HG02798 (cell line): ENCODE measurements around the gene TXN2.
"Not testable (repeated sequence)": the region's sequence is repeated elsewhere in the genome, so short reads cannot be mapped to it uniquely, and the experiment has no call there.

Experiments used
- ATAC-seq: cut with Tn5 transposase; IDR thresholded peaks from one replicate; pipeline ENCODE4 v1.9.1; 2021; ENCODE audit warnings: mild to moderate bottlenecking; ENCODE audit not compliant: unreplicated experiment, poor library complexity

Gene TXN2

GRCh38 chr22:36433318-36434231 lies 47.9 kb downstream of the TXN2 start:
- ATAC-seq = no peak

DNA sequence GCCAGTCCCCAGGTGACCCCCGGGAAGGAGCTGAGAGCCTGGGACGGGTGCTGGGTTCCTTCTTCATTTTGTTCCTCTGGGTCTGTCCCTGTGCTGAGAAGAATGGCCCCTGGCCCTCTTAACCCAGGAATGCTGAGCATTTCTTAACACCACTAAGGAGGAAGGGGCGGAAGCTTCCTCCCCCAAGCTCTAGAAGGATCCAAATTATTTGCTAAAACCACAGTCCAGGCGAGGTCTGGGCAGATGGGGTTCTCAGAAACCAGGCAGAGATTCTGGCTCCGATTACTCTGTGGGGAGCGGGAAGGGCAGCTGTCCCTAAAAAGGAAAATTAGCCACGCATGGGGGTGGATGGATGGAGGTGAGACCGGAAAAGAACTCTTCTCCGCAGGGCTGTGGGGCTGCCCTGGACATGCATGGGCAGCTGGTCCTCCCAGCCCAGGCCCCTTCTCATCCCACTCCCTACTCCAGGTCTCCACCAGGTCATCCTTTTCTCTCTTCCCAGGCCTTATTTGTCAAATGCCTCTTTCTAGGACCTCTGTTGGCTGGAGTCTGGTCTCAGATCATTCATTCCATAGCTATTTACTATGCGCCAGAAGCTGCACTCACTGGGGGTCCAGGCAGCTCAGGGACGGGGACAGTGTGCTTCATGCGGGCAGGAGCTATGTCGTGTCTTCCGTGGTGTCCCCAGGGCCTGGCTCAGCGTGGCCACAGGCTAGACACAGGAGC lies 48.7 kb downstream of the TXN2 start:
- ATAC-seq = no peak

- ATAC-seq = no peak
Measured at GRCh38 chr22:36431977-36432376, 49.5 kb downstream of the TXN2 start.

GRCh38 chr22:36430863-36431262 lies 50.6 kb downstream of the TXN2 start:
- no peak for ATAC-seq

DNA sequence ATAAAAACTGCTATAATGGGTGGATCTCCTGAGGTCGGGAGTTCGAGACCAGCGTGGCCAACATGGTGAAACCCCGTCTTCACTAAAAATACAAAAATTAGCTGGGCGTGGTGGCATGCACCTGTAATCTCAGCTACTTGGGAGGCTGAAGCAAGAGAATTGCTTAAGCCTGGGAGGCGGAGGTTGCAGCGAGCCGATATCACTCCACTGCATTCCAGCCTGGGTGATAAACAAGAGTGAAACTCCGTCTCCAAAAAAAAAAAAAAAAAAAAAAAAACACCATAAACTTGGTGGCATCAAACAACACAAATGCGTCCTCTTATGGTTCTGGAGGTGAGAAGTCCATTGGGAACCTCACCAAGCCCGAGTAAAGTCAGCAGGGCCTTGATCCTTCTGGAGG lies 53.5 kb downstream of the TXN2 start:
- not testable (repeated sequence) for ATAC-seq

GRCh38 chr22:36425977-36426523 lies 55.4 kb downstream of the TXN2 start:
- no peak for ATAC-seq

DNA sequence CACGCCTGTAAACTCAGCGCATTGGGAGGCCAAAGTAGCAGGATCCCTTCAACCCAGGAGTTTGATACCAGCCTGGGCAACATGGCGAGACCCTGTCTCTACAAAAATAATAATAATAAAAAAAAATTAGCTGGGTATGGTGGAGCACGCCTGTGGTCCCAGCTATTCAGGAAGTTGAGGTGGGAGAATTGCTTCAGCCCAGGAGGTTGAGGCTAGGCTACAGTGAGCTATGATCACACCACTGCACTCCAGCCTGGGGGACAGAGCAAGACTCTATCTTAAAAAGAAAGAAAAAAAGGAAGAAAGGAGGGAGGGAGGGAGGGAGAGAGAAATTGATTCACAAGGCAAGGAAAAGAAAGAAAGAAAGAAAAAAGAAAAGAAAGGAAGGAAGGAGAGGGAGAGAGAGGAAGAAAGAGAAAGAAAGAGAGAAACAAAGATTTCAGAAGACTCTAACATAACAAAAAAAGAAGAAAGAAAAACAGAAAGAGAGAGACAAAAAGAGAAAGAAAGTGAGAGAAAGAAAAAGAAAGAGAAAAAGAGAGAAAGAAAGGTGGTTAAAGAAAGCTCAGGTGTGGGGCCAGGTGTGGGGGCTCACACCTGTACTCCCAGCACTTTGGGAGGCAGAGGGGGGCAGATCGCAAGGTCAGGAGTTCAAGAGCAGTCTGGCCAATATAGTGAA lies 56.4 kb downstream of the TXN2 start:
- ATAC-seq = no peak

DNA sequence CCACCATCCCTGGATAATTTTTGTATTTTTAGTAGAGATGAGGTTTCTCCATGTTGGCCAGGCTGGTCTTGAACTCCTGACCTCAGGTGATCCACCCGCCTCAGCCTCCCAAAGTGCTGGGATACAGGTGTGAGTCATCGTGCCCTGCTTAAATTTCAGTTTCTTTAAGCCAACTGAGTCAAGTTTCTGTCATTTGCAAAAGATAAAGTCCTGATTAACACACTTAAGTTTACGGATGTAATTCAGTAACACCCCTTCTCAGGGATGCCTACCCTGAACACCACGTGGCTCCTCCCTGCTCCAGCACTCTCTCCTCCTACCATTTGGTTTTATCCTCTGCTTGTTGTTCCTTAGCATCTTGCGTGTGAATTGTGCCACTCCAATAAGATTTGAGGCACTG lies 57.0 kb downstream of the TXN2 start:
- ATAC-seq = not testable (repeated sequence)

DNA sequence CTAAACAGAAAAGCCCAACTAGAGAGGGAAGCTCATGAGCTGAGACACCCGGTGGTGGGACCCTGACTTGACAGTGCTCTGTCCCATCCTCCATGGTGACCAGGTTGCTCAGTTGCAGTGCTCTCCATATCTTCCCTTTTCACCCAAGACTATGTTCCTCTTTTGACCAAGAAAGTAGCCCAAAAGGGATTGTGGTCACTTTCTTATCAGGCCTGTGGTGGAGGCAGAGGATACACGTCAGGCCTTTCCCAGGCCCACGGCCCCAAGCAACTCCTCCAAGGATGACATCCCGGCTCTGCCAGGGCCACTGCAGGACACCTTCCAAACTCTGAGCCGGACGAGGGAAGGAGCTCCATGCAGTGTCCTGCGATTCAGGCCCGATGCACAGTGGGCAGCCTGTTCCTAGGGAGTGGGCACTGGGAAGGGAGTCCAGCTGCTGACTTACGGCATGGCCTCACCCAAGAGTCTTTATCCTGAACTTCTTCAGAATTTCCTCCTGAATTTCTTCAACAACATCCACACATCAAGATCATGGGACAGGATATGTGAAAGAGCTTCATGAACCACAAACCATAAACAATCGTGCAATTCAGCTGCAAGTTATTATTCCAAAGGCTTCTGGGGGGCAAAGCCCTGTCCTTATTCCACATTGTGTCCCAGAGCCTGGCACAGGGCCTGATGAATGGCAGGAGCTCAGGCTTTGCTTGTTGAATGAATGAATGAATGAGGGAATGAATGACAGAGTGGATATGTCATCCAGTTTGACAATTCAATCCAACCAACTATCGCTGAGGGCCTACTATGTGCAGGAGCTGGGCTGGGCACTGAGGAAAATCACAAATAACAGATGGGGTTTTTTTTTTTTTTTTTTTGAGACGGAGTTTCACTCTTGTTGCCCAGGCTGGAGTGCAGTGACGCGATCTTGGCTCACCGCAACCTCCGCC lies 57.7 kb downstream of the TXN2 start:
- ATAC-seq = no peak

- ATAC-seq = no peak
Measured at GRCh38 chr22:36422287-36423014, 59.0 kb downstream of the TXN2 start.

GRCh38 chr22:36419912-36420882 lies 61.2 kb downstream of the TXN2 start:
- no peak for ATAC-seq

DNA sequence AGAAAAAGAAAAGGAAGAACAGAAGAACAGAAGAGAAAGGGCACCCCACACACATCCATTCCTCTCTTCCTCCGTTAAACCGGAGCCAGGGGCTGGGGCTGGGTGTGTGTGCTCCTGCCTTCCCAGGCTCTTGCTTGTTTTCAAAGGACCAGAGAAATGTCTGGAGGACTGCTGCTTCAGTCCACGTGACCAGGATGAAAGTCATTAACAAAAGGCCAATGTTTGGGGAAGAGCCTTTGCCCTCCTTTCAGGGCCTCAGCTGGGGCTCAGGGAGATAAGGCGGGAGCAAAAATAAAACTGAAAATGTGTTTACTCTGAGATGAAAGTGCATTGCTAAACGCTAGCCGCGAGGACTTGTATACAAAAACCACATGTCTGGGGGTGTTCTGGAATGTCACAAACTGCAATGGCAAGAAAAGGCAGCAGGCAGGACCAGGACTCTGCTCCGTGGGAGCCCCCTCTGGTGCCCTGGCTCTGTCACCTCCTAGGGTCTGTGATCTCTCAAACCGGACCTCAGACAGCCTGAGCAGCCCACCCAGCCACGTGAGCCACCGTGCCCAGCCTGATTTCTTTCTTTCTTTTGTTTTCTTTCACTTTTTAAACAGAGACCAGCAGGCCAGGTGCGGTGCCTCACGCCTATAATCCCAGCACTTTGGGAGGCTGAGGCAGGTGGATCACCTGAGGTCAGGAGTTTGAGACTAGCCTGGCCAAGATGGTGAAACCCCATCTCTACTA lies 62.1 kb downstream of the TXN2 start:
- peak; percentile 70 for ATAC-seq

- no peak for ATAC-seq
Measured at GRCh38 chr22:36417281-36417686, 64.2 kb downstream of the TXN2 start.
